GM21381 (cell line): ENCODE measurements around the gene CRYBG1.

ENCODE experiments used
- ATAC-seq: cut with Tn5 transposase; IDR thresholded peaks from one replicate; pipeline ENCODE4 v1.9.1; 2021; ENCODE audit warnings: mild to moderate bottlenecking, moderate library complexity; ENCODE audit not compliant: unreplicated experiment

CRYBG1 gene

GRCh38 chr6:106360410-106360988, at the start of gene CRYBG1:
Gene CRYBG1, plus strand, starts transcription at chr6:106360717. Its CDS starts 192 bp downstream, at chr6:106360909.
- ATAC-seq, result peak; percentile 65

GRCh38 chr6:106315765-106316374, 44.6 kb upstream of the CRYBG1 start:
- ATAC-seq, result no peak

- ATAC-seq, result no peak
Measured at GRCh38 chr6:106316375-106316766, 44.1 kb upstream of the CRYBG1 start.

- no peak for ATAC-seq
Measured at GRCh38 chr6:106318061-106318460, 42.5 kb upstream of the CRYBG1 start.

- no peak for ATAC-seq
Measured at GRCh38 chr6:106318851-106319250, 41.7 kb upstream of the CRYBG1 start.

GRCh38 chr6:106321940-106322339, 38.6 kb upstream of the CRYBG1 start:
- ATAC-seq, result no peak

GRCh38 chr6:106324726-106325335, 35.7 kb upstream of the CRYBG1 start:
- ATAC-seq, result no peak

- peak; percentile 92 for ATAC-seq
Measured at GRCh38 chr6:106325336-106326178, 35.0 kb upstream of the CRYBG1 start, which contains the start of gene ATG5. Gene ATG5, minus strand, starts transcription at chr6:106325760. Its CDS starts 9,552 bp downstream, at chr6:106316208.

- no peak for ATAC-seq
Measured at GRCh38 chr6:106334646-106335448, 25.7 kb upstream of the CRYBG1 start.

GRCh38 chr6:106339334-106340029, 21.0 kb upstream of the CRYBG1 start:
- ATAC-seq, result no peak

GRCh38 chr6:106347219-106347618, 13.3 kb upstream of the CRYBG1 start:
- no peak for ATAC-seq

GRCh38 chr6:106356378-106356777, 4.1 kb upstream of the CRYBG1 start:
- ATAC-seq, result no peak

- ATAC-seq, result no peak
Measured at GRCh38 chr6:106359959-106360409, 533 bp upstream of the CRYBG1 start.

- peak; percentile 17 for ATAC-seq
Measured at GRCh38 chr6:106360989-106361430, 493 bp downstream of the CRYBG1 start.

- no peak for ATAC-seq
Measured at GRCh38 chr6:106363401-106364138, 3.1 kb downstream of the CRYBG1 start.

- ATAC-seq, result no peak
Measured at GRCh38 chr6:106369739-106370138, 9.2 kb downstream of the CRYBG1 start.

- ATAC-seq, result no peak
Measured at GRCh38 chr6:106370639-106371038, 10.1 kb downstream of the CRYBG1 start.

GRCh38 chr6:106372838-106373501, 12.5 kb downstream of the CRYBG1 start:
- no peak for ATAC-seq
